HepG2 (cell line): ENCODE data around the gene STK31. TPM values are rescaled to one million over a fixed set of nuclear protein-coding genes. Genes with fewer than 3 reads are reported as not detected.
A peak's percentile ranks its signal among the peaks of the same experiment; 100 is the strongest.

Experiments used
- ATAC-seq: fragments of 200-7000 bp; cut with Tn5 transposase; 3 replicates; pipeline ENCODE4 v1.9.1; 2020; ENCODE audit warnings: mild to moderate bottlenecking, moderate library complexity
- BruUV-seq: library from RNA; stranded (reverse); fragments of 400-500 nt; replicated peaks from 2 replicates; lab custom pipeline; 2021; lab: Mats Ljungman, UMichigan
- CTCF ChIA-PET: fragments of 300-600 bp; formaldehyde crosslinking; extraction: SDS; loops from one replicate; lab custom pipeline; 2021; ENCODE audit warnings: low total read pairs, inconsistent platforms, low intra/inter-chr PET ratio; lab: Yijun Ruan, JAX
- POLR2A ChIA-PET: fragments of 350-600 bp; sonication (Branson Sonifier 250); formaldehyde crosslinking; loops from one replicate; lab custom pipeline; 2020; ENCODE audit warnings: antibody characterized with exemption, inconsistent platforms; lab: Yijun Ruan, JAX
- DNase-seq: peaks from one replicate; pipeline ENCODE4 v3.0.0-alpha.2; 2015; ENCODE audit warnings: low spot score
- FAIRE-seq: peaks from 3 replicates; lab custom pipeline; 2011; peaks lifted over from hg19 to GRCh38; lab: Jason Lieb, UNC
- H2AFZ ChIP-seq: one replicate; pipeline ENCODE4 v1.6.1; 2011; ENCODE audit warnings: low read length, inconsistent platforms
- H3K27ac ChIP-seq: fragments of 300-600 bp; 3 replicates; pipeline ENCODE4 v1.8.0; 2011; ENCODE audit warnings: mixed run types, mild to moderate bottlenecking, mixed read lengths, low read length, inconsistent platforms; ENCODE audit not compliant: insufficient read depth; ENCODE audit errors: extremely low read length
- H3K27me3 ChIP-seq, 2 experiments: fragments of 200-600 bp in 1 of 2; 2 replicates in 1 of 2; 3 replicates in 1 of 2; pipeline versions ENCODE4 v1.6.0 to v1.8.0; 2011; ENCODE audit warnings: low read length in 2 of 2, mild to moderate bottlenecking in 2 of 2, moderate library complexity in 2 of 2, inconsistent platforms in 1 of 2; ENCODE audit not compliant: insufficient read depth in 2 of 2, control insufficient read depth in 1 of 2
- H3K36me3 ChIP-seq, 2 experiments: fragments of 200-600 bp in 1 of 2; replicated peaks in 1 of 2; 2 replicates in 1 of 2; 3 replicates in 1 of 2; pipeline versions ENCODE4 v1.5.1 to v1.8.0; 2011; ENCODE audit warnings: low read length in 2 of 2, inconsistent platforms in 1 of 2; ENCODE audit not compliant: insufficient read depth in 2 of 2, control insufficient read depth in 1 of 2
- H3K4me1 ChIP-seq: 2 replicates; pipeline ENCODE4 v1.5.1; 2012; ENCODE audit warnings: low read length, inconsistent platforms; ENCODE audit not compliant: insufficient read depth
- H3K4me2 ChIP-seq: 2 replicates; pipeline ENCODE4 v1.6.0; 2011; ENCODE audit warnings: low read depth, low read length, inconsistent platforms
- H3K4me3 ChIP-seq, 3 experiments: fragments of 200-600 bp in 1 of 3; sonication (generic), shearing (Covaris generic) in 1 of 3; replicated peaks in 1 of 3; 2 replicates each; pipeline ENCODE4 v1.5.1; 2011 to 2016; ENCODE audit warnings: low read length in 3 of 3, inconsistent platforms in 2 of 3, low read depth in 2 of 3, mild to moderate bottlenecking in 2 of 3, control low read depth in 1 of 3, mixed read lengths in 1 of 3; ENCODE audit not compliant: insufficient read depth in 1 of 3
- H3K79me2 ChIP-seq: one replicate; pipeline ENCODE4 v1.6.1; 2011; ENCODE audit warnings: low read length, inconsistent platforms; ENCODE audit not compliant: insufficient read depth
- H3K9ac ChIP-seq: 2 replicates; pipeline ENCODE4 v1.6.0; 2011; ENCODE audit warnings: mild to moderate bottlenecking, low read depth, low read length, inconsistent platforms; ENCODE audit not compliant: insufficient read depth
- H3K9me3 ChIP-seq: 2 replicates; pipeline ENCODE4 v1.5.1; 2012; ENCODE audit warnings: mild to moderate bottlenecking, low read length
- H4K20me1 ChIP-seq: 2 replicates; pipeline ENCODE4 v1.6.0; 2011; ENCODE audit warnings: inconsistent platforms, mild to moderate bottlenecking, low read length, moderate library complexity; ENCODE audit not compliant: insufficient read depth
- FOXO1 ChIP-seq: sonication (generic); formaldehyde crosslinking; IDR thresholded peaks from 2 replicates; pipeline ENCODE4 v1.4.0; 2020; ENCODE audit warnings: missing genetic modification reagents
- KDM2A ChIP-seq: sonication (generic); formaldehyde crosslinking; IDR thresholded peaks from 2 replicates; pipeline ENCODE4 v1.4.0; 2020; ENCODE audit warnings: low read depth, missing genetic modification reagents, borderline replicate concordance
- NAIF1 ChIP-seq: sonication (generic); formaldehyde crosslinking; IDR thresholded peaks from 2 replicates; pipeline ENCODE4 v1.5.0; 2020; ENCODE audit warnings: mild to moderate bottlenecking, missing genetic modification reagents, borderline replicate concordance
- NCOR1 ChIP-seq: fragments of 200-600 bp; sonication (generic); IDR thresholded peaks from 2 replicates; pipeline ENCODE4 v1.7.0; 2017; ENCODE audit warnings: antibody characterized with exemption, low read length, borderline replicate concordance
- NFE2L1 ChIP-seq: sonication (generic); formaldehyde crosslinking; IDR thresholded peaks from 2 replicates; pipeline ENCODE4 v1.4.0; 2020; ENCODE audit warnings: missing genetic modification reagents, mild to moderate bottlenecking, borderline replicate concordance
- PRMT3 ChIP-seq: sonication (generic); formaldehyde crosslinking; IDR thresholded peaks from 2 replicates; pipeline ENCODE4 v1.8.1; 2022; ENCODE audit warnings: low read depth, mild to moderate bottlenecking, moderate library complexity, missing genetic modification reagents, borderline replicate concordance
- RBM22 ChIP-seq: fragments of 200-400 bp; formaldehyde crosslinking; optimal IDR thresholded peaks from 2 replicates; pipeline ENCODE3; 2017; ENCODE audit warnings: mild to moderate bottlenecking, low read length, moderate library complexity
- SMARCE1 ChIP-seq: fragments of 450-650 bp; IDR thresholded peaks from 2 replicates; pipeline ENCODE4 v1.6.1; 2017; ENCODE audit warnings: borderline replicate concordance
- TCF12 ChIP-seq, 2 experiments: fragments of 450-650 bp in 1 of 2; sonication (generic) in 1 of 2; formaldehyde crosslinking in 1 of 2; IDR thresholded peaks; 2 replicates each; pipeline versions ENCODE4 v1.6.1 to v1.8.0; 2017 to 2022; ENCODE audit warnings: antibody characterized with exemption in 1 of 2, mild to moderate bottlenecking in 1 of 2, missing genetic modification reagents in 1 of 2, moderate library complexity in 1 of 2
- THAP7 ChIP-seq: sonication (generic); formaldehyde crosslinking; IDR thresholded peaks from 2 replicates; pipeline ENCODE4 v1.8.1; 2023; ENCODE audit warnings: mild to moderate bottlenecking, missing genetic modification reagents
- ZBTB46 ChIP-seq: sonication (generic); formaldehyde crosslinking; IDR thresholded peaks from 2 replicates; pipeline ENCODE4 v1.4.0; 2020; ENCODE audit warnings: mild to moderate bottlenecking, missing genetic modification reagents, borderline replicate concordance
- ZNF101 ChIP-seq: sonication (generic); formaldehyde crosslinking; IDR thresholded peaks from 2 replicates; pipeline ENCODE4 v1.4.0; 2020; ENCODE audit warnings: mild to moderate bottlenecking, low read depth, missing genetic modification reagents, borderline replicate concordance
- ZNF512 ChIP-seq: sonication (generic); formaldehyde crosslinking; IDR thresholded peaks from 2 replicates; pipeline ENCODE4 v1.4.0; 2020; ENCODE audit warnings: mild to moderate bottlenecking, missing genetic modification reagents
- ZNF781 ChIP-seq: sonication (generic); formaldehyde crosslinking; IDR thresholded peaks from 2 replicates; pipeline ENCODE4 v1.5.1; 2020; ENCODE audit warnings: borderline replicate concordance, mild to moderate bottlenecking, missing genetic modification reagents; ENCODE audit errors: not compliant biosample characterization
- ZNF800 ChIP-seq: sonication (generic); formaldehyde crosslinking; IDR thresholded peaks from 2 replicates; pipeline ENCODE4 v1.4.0; 2020; ENCODE audit warnings: missing genetic modification reagents
- ZSCAN9 ChIP-seq: IDR thresholded peaks from 2 replicates; pipeline ENCODE4 v1.6.1; 2016; ENCODE audit warnings: borderline replicate concordance
- WGBS: methylation state at CpG from one replicate; pipeline ENCODE4 v1.1.6; 2017; ENCODE audit warnings: low lambda C conversion rate; 5-methylcytosine and 5-hydroxymethylcytosine counted together
- in situ Hi-C: cut with HindIII; loops from 2 replicates; pipeline ENCODE4 v1.10.0; 2017; ENCODE audit warnings: low pct_unique_long_range_greater_than_20kb; ENCODE audit not compliant: extremely low pct_ligation_motif_present
- intact Hi-C: fragments of 100-400 bp; cut with micrococcal nuclease; formaldehyde crosslinking; loops from one replicate; pipeline ENCODE4 v1.10.0; 2022; ENCODE audit not compliant: unreplicated experiment
- polyA plus RNA-seq, 8 experiments: library from polyadenylated mRNA; depleted of rRNA in 3 of 8; stranded (reverse) in 7 of 8; unstranded in 1 of 8; fragments of >200 nt; fragmentation: Illumina TruSeq in 4 of 8; extraction: Trizol in 4 of 8; gene quantifications; 2 replicates each; pipeline versions ENCODE4 v1.2.1 to v1.2.3, GENCODE V29; 2011 to 2016; ENCODE audit warnings: low read depth in 4 of 8, missing spikeins in 1 of 8, mixed read lengths in 1 of 8; ENCODE audit not compliant: insufficient read depth in 1 of 8
- total RNA-seq, 5 experiments: library from RNA; depleted of rRNA; stranded (reverse); fragments of >200 nt; fragmentation: Illumina TruSeq; extraction: Trizol; gene quantifications; 2 replicates each; pipeline ENCODE4 v1.2.3, GENCODE V29; 2016; ENCODE audit warnings: low read depth in 1 of 5
- TF ChIP-seq, protein P1 (sequence below): conservative IDR thresholded peaks from 2 replicates; pipeline ENCODE4 v1.6.1; 2018; ENCODE audit warnings: missing genetic modification reagents

The STK31 gene
- total and polyA plus RNA-seq, 2 of the 13 experiments (the other 11 are each of a cell fraction or from before 2014, with no cell fraction given), result not detected

GRCh38 chr7:23685731-23686130 lies 24.3 kb upstream of the STK31 start:
- BruUV-seq, result no TSS peak
- Histone ChIP-seq H3K27ac (no peak overlapping the region), H3K27me3 (no peaks in the 10 kb centered on the region), H3K36me3 (no peaks in the 10 kb centered on the region), H3K9me3 (no peaks in the 10 kb centered on the region), H2AFZ (no peak overlapping the region), H4K20me1 (no peaks in the 10 kb centered on the region), H3K9ac (no peak overlapping the region), H3K4me1 (no peaks in the 10 kb centered on the region), H3K4me2 (0 out of 2 replicates have a peak overlapping the region, but pooled peaks have one; percentile 10), H3K79me2 (no peaks in the 10 kb centered on the region), H3K4me3 (no peak overlapping the region)
- no peak; the same call in 2 of the 3 replicates for ATAC-seq
- intact Hi-C loops (no loop called here), in situ Hi-C loops (no loop called here)
- POLR2A ChIA-PET, result no interaction called here
- no peak for FAIRE-seq
- 4% methylated on average over 3 of the region's 3 CpGs for WGBS
- CTCF ChIA-PET, result no interaction called here
- DNase-seq, result no peak
- no peak for TF ChIP-seq PRMT3 (CRISPR knock-in tag)
- no peak for TF ChIP-seq NAIF1 (CRISPR knock-in tag)
- no peak for TF ChIP-seq SMARCE1
- TF ChIP-seq ZNF800 (CRISPR knock-in tag), result no peak
- TF ChIP-seq ZBTB46 (CRISPR knock-in tag), result no peak
- no peak for TF ChIP-seq TCF12 (IDR thresholded peaks at IDR 0.05)
- no peak for TF ChIP-seq TCF12 (CRISPR knock-in tag; IDR thresholded peaks at IDR 0.05)
- TF ChIP-seq ZNF781 (CRISPR knock-in tag), result no peak
- no peak for TF ChIP-seq ZNF101
- TF ChIP-seq THAP7 (CRISPR knock-in tag), result no peak
- no peak for TF ChIP-seq NFE2L1 (CRISPR knock-in tag)
- no peak for TF ChIP-seq ZSCAN9 (CRISPR knock-in tag)
- TF ChIP-seq ZNF512 (CRISPR knock-in tag), result no peak
- TF ChIP-seq, protein P1, sequence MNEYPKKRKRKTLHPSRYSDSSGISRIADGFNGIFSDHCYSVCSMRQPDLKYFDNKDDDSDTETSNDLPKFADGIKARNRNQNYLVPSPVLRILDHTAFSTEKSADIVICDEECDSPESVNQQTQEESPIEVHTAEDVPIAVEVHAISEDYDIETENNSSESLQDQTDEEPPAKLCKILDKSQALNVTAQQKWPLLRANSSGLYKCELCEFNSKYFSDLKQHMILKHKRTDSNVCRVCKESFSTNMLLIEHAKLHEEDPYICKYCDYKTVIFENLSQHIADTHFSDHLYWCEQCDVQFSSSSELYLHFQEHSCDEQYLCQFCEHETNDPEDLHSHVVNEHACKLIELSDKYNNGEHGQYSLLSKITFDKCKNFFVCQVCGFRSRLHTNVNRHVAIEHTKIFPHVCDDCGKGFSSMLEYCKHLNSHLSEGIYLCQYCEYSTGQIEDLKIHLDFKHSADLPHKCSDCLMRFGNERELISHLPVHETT (CRISPR knock-in tag), result no peak
- TF ChIP-seq KDM2A (CRISPR knock-in tag), result no peak
- TF ChIP-seq NCOR1, result no peak
- TF ChIP-seq RBM22, result no peak
- no peak for TF ChIP-seq FOXO1 (CRISPR knock-in tag)
